T-helper 1 cell treated with Interleukin-12 subunit alpha and Interleukin-12 subunit beta and Interleukin-4 antibody, amounts not matched to agents 30 ng/mL and 1 ng/mL, for 36 hours (primary cell): ENCODE results near the gene TRPT1. TPM values are rescaled to one million over a fixed set of nuclear protein-coding genes. Genes with fewer than 3 reads are reported as not detected.

ENCODE experiments used
- intact Hi-C: fragments of 100-400 bp; cut with micrococcal nuclease; formaldehyde crosslinking; loops from one replicate; pipeline ENCODE4 v1.15.1; 2024
- total RNA-seq: library from RNA; stranded (reverse); gene quantifications from 2 replicates; pipeline ENCODE4 v1.2.3, GENCODE V29; 2022

TRPT1 gene
- total RNA-seq, 1 donor from 2014 or later: 28.2 TPM

GRCh38 chr11:64258946-64259532 lies 33.1 kb upstream of the TRPT1 start:
- intact Hi-C loops: no loop called here

- intact Hi-C loops: no loop called here
These were observed 32.4 kb upstream of the TRPT1 start for GRCh38 chr11:64258356-64258755.

- intact Hi-C loops: no loop called here
These were observed 30.3 kb upstream of the TRPT1 start for GRCh38 chr11:64256300-64256699.

GRCh38 chr11:64255135-64256128 lies 29.4 kb upstream of the TRPT1 start:
- intact Hi-C loops: no loop called here

GRCh38 chr11:64254326-64254725 lies 28.3 kb upstream of the TRPT1 start:
- intact Hi-C loops: no loop called here

- intact Hi-C loops: no loop called here
These were observed 27.5 kb upstream of the TRPT1 start for GRCh38 chr11:64253481-64253880.

GRCh38 chr11:64253043-64253442 lies 27.1 kb upstream of the TRPT1 start:
- intact Hi-C loops: no loop called here

- intact Hi-C loops: no loop called here
These were observed 26.3 kb upstream of the TRPT1 start for GRCh38 chr11:64252003-64252872.

GRCh38 chr11:64251753-64252002 lies 25.7 kb upstream of the TRPT1 start:
- intact Hi-C loops: loop anchor here (1.0 kb wide), 4 partner anchors 18 to 53 kb away; partner anchors contain the start of gene BAD

- intact Hi-C loops: loop anchor here (1.0 kb wide), 4 partner anchors 18 to 53 kb away; partner anchors contain the start of gene BAD
These were observed 25.2 kb upstream of the TRPT1 start, which contains the start of gene PLCB3 for GRCh38 chr11:64251016-64251752. Gene PLCB3, plus strand, starts transcription at chr11:64251530. Its CDS starts 120 bp downstream, at chr11:64251650.

- intact Hi-C loops: loop anchor here (1.0 kb wide), 4 partner anchors 19 to 54 kb away; partner anchors contain the start of gene BAD
These were observed 24.5 kb upstream of the TRPT1 start for GRCh38 chr11:64250415-64251015.

GRCh38 chr11:64249563-64250414 lies 23.8 kb upstream of the TRPT1 start:
- intact Hi-C loops: no loop called here

GRCh38 chr11:64249038-64249437 lies 23.1 kb upstream of the TRPT1 start:
- intact Hi-C loops: no loop called here

- intact Hi-C loops: no loop called here
These were observed 22.6 kb upstream of the TRPT1 start for GRCh38 chr11:64248578-64248977.

GRCh38 chr11:64247729-64248531 lies 21.9 kb upstream of the TRPT1 start:
- intact Hi-C loops: loop anchor here (1.0 to 2.0 kb wide), 2 partner anchors 36 to 95 kb away; partner anchors contain the start of gene BAD

GRCh38 chr11:64246871-64247728 lies 21.1 kb upstream of the TRPT1 start, which contains the start of gene PPP1R14B:
Gene PPP1R14B, minus strand, starts transcription at chr11:64246943. Its CDS starts 270 bp downstream, at chr11:64246673.
- intact Hi-C loops: loop anchor here (1.0 to 2.0 kb wide), 6 partner anchors 17 to 96 kb away; partner anchors contain the start of genes BAD, DNAJC4, ESRRA and FERMT3

GRCh38 chr11:64246621-64246870 lies 20.6 kb upstream of the TRPT1 start:
- intact Hi-C loops: loop anchor here (1.0 to 2.0 kb wide), 5 partner anchors 16 to 96 kb away; partner anchors contain the start of genes DNAJC4, ESRRA and FERMT3
